GM23248 (cell line): ENCODE data around the gene PFKP. TPM values are rescaled to one million over a fixed set of nuclear protein-coding genes. Genes with fewer than 3 reads are reported as not detected.

Experiments used
- DNase-seq: peaks from one replicate; pipeline ENCODE4 v3.0.0-alpha.2; 2015
- H2AFZ ChIP-seq: fragments of 200-600 bp; sonication (generic); 2 replicates; pipeline ENCODE4 v1.6.1; 2016; ENCODE audit warnings: antibody characterized with exemption
- H3F3A ChIP-seq: fragments of 200-600 bp; sonication (generic); 2 replicates; pipeline ENCODE4 v1.6.1; 2016; ENCODE audit warnings: mild to moderate bottlenecking, antibody characterized with exemption, mixed run types; ENCODE audit not compliant: insufficient read depth
- H3K27ac ChIP-seq: fragments of 200-600 bp; sonication (generic); 2 replicates; pipeline ENCODE4 v1.5.1; 2016; ENCODE audit warnings: mild to moderate bottlenecking
- H3K27me3 ChIP-seq: fragments of 200-600 bp; sonication (generic); replicated peaks from 2 replicates; pipeline ENCODE4 v1.6.1; 2016; ENCODE audit warnings: mild to moderate bottlenecking; ENCODE audit not compliant: insufficient read depth
- H3K36me3 ChIP-seq: fragments of 200-600 bp; sonication (generic); 2 replicates; pipeline ENCODE4 v1.6.1; 2016; ENCODE audit warnings: low read depth, mild to moderate bottlenecking
- H3K4me1 ChIP-seq: fragments of 200-600 bp; sonication (generic); 2 replicates; pipeline ENCODE4 v1.6.1; 2016; ENCODE audit warnings: mild to moderate bottlenecking; ENCODE audit not compliant: insufficient read depth
- H3K4me2 ChIP-seq: fragments of 200-600 bp; sonication (generic); one replicate; pipeline ENCODE4 v1.6.1; 2016; ENCODE audit warnings: mild to moderate bottlenecking; ENCODE audit not compliant: unreplicated experiment
- H3K4me3 ChIP-seq: fragments of 200-600 bp; sonication (generic); 2 replicates; pipeline ENCODE4 v1.5.1; 2016; ENCODE audit warnings: mild to moderate bottlenecking
- H3K79me2 ChIP-seq: fragments of 200-600 bp; sonication (generic); 2 replicates; pipeline ENCODE4 v1.6.1; 2016; ENCODE audit warnings: mild to moderate bottlenecking; ENCODE audit not compliant: insufficient read depth
- H3K9ac ChIP-seq: fragments of 200-600 bp; sonication (generic); 2 replicates; pipeline ENCODE4 v1.6.1; 2016; ENCODE audit warnings: mild to moderate bottlenecking
- H3K9me2 ChIP-seq: fragments of 200-600 bp; sonication (generic); 2 replicates; pipeline ENCODE4 v1.6.1; 2016; ENCODE audit warnings: mixed run types, mild to moderate bottlenecking, moderate library complexity; ENCODE audit not compliant: insufficient read depth
- H3K9me3 ChIP-seq: fragments of 200-600 bp; sonication (generic); one replicate; pipeline ENCODE4 v1.6.1; 2017; ENCODE audit warnings: low read depth
- H4K20me1 ChIP-seq: fragments of 200-600 bp; sonication (generic); 2 replicates; pipeline ENCODE4 v1.6.0; 2016; ENCODE audit not compliant: insufficient read depth
- EZH2 ChIP-seq: fragments of 200-600 bp; sonication (generic); IDR thresholded peaks from 2 replicates; pipeline ENCODE4 v1.6.1; 2018; ENCODE audit warnings: antibody characterized with exemption, mild to moderate bottlenecking; ENCODE audit not compliant: insufficient read depth, poor library complexity, severe bottlenecking
- EZH2phosphoT487 ChIP-seq: fragments of 200-600 bp; sonication (generic); IDR thresholded peaks from 2 replicates; pipeline ENCODE4 v1.6.1; 2018; ENCODE audit warnings: antibody characterized with exemption, moderate library complexity, mild to moderate bottlenecking, low read depth; ENCODE audit not compliant: insufficient read depth
- WGBS, 2 experiments: methylation state at CpG; one replicate each; pipeline ENCODE4 v1.1.6; 2015 to 2017; ENCODE audit warnings: low lambda C conversion rate in 2 of 2, low coverage in 1 of 2; ENCODE audit errors: missing lambda C conversion rate in 2 of 2; 5-methylcytosine and 5-hydroxymethylcytosine counted together
- in situ Hi-C: fragments of 300-500 bp; cut with MboI; formaldehyde crosslinking; loops from 2 replicates; pipeline ENCODE4 v1.15.0; 2020
- polyA plus RNA-seq: library from polyadenylated mRNA; unstranded; fragments of >200 nt; fragmentation: Nextera tagmentation; extraction: Ambion mirVana; gene quantifications from 2 replicates; pipeline ENCODE4 v1.2.1, GENCODE V29; 2016
- total RNA-seq: library from RNA; depleted of rRNA; stranded (reverse); fragments of >200 nt; shearing (Covaris generic); gene quantifications from 2 replicates; pipeline ENCODE4 v1.2.3, GENCODE V29; 2014

PFKP gene
- total and polyA plus RNA-seq, 2 experiments from 2014 or later, result 133 to 159 TPM

- Histone ChIP-seq H3K27me3 (no peaks in the 10 kb centered on the region), H3K9ac (no peak overlapping the region), H3K9me2 (no peaks in the 10 kb centered on the region), H3K4me2 (no peak overlapping the region), H2AFZ (0 out of 2 replicates have a peak overlapping the region, but pooled peaks have one; percentile 12), H3K9me3 (no peaks in the 10 kb centered on the region), H3K27ac (no peak overlapping the region), H4K20me1 (no peaks in the 10 kb centered on the region), H3K36me3 (no peaks in the 10 kb centered on the region), H3K4me1 (no peaks in the 10 kb centered on the region), H3K4me3 (no peak overlapping the region), H3K79me2 (no peaks in the 10 kb centered on the region), H3F3A (no peaks in the 10 kb centered on the region)
- no peak for TF ChIP-seq EZH2phosphoT487
- TF ChIP-seq EZH2, result no peak
- DNase-seq, result no peak
- WGBS, 2 experiments, result 24 to 30% methylated on average over 6 of the region's 6 CpGs
- in situ Hi-C loops, result no loop called here
Measured at GRCh38 chr10:3054183-3054850, 13.0 kb upstream of the PFKP start.

GRCh38 chr10:3054851-3055199 lies 12.5 kb upstream of the PFKP start:
- no peak for TF ChIP-seq EZH2phosphoT487
- no peak for TF ChIP-seq EZH2
- no peaks in the 10 kb centered on the region for H4K20me1 ChIP-seq
- no peaks in the 10 kb centered on the region for H3K27me3 ChIP-seq
- H3K4me1 ChIP-seq, result no peaks in the 10 kb centered on the region
- H3K4me2 ChIP-seq, result no peak overlapping the region
- DNase-seq, result no peak
- H3K27ac ChIP-seq, result no peak overlapping the region
- H3K9me3 ChIP-seq, result no peaks in the 10 kb centered on the region
- no peaks in the 10 kb centered on the region for H3K9me2 ChIP-seq
- H3F3A ChIP-seq, result no peaks in the 10 kb centered on the region
- no peak overlapping the region for H3K4me3 ChIP-seq
- H3K79me2 ChIP-seq, result no peaks in the 10 kb centered on the region
- H3K9ac ChIP-seq, result no peak overlapping the region
- no peaks in the 10 kb centered on the region for H3K36me3 ChIP-seq
- H2AFZ ChIP-seq, result 0 out of 2 replicates have a peak overlapping the region, but pooled peaks have one; percentile 12
- WGBS, 2 experiments, result 88 to 90% methylated on average over 1 of the region's 1 CpG
- in situ Hi-C loops, result no loop called here

- H3K27me3 ChIP-seq, result no peaks in the 10 kb centered on the region
- no peaks in the 10 kb centered on the region for H4K20me1 ChIP-seq
- H3K9ac ChIP-seq, result no peak overlapping the region
- H3K9me2 ChIP-seq, result no peaks in the 10 kb centered on the region
- H3K36me3 ChIP-seq, result no peaks in the 10 kb centered on the region
- 66% methylated on average over 5 of the region's 5 CpGs for whole genome bisulfite sequencing, 2 experiments
- H3K4me2 ChIP-seq, result no peak overlapping the region
- no peaks in the 10 kb centered on the region for H3F3A ChIP-seq
- H3K79me2 ChIP-seq, result no peaks in the 10 kb centered on the region
- no peak overlapping the region for H3K4me3 ChIP-seq
- TF ChIP-seq EZH2phosphoT487, result no peak
- TF ChIP-seq EZH2, result no peak
- no peak overlapping the region for H3K27ac ChIP-seq
- no peaks in the 10 kb centered on the region for H3K9me3 ChIP-seq
- in situ Hi-C loops, result no loop called here
- no peaks in the 10 kb centered on the region for H3K4me1 ChIP-seq
- no peak overlapping the region for H2AFZ ChIP-seq
- no peak for DNase-seq
Measured at GRCh38 chr10:3056280-3057037, 10.9 kb upstream of the PFKP start.

GRCh38 chr10:3057946-3058345 lies 9.4 kb upstream of the PFKP start:
- Histone ChIP-seq H3K79me2 (no peaks in the 10 kb centered on the region), H4K20me1 (no peaks in the 10 kb centered on the region), H3K36me3 (no peaks in the 10 kb centered on the region), H3K4me3 (no peak overlapping the region), H3K27ac (no peak overlapping the region), H3K27me3 (no peaks in the 10 kb centered on the region), H2AFZ (no peak overlapping the region), H3K9me2 (no peaks in the 10 kb centered on the region), H3K4me1 (no peaks in the 10 kb centered on the region), H3K9ac (no peak overlapping the region), H3F3A (no peaks in the 10 kb centered on the region), H3K9me3 (no peaks in the 10 kb centered on the region), H3K4me2 (no peak overlapping the region)
- no peak for DNase-seq
- TF ChIP-seq EZH2phosphoT487, result no peak
- no peak for TF ChIP-seq EZH2
- WGBS, 2 experiments, result 90 to 91% methylated on average over 8 of the region's 8 CpGs
- in situ Hi-C loops, result no loop called here
